H1 (cell line): Measurements from ENCODE around the gene MBIP. TPM values are rescaled to one million over a fixed set of nuclear protein-coding genes. Genes with fewer than 3 reads are reported as not detected.

Source experiments
- CTCF ChIA-PET: fragments of 300-600 bp; sonication (Branson Sonifier 250); formaldehyde crosslinking; loops from one replicate; lab custom pipeline; 2021; ENCODE audit not compliant: partially characterized antibody; lab: Charles Lee
- POLR2A ChIA-PET: fragments of 300-600 bp; sonication (Branson Sonifier 250); formaldehyde crosslinking; loops from one replicate; lab custom pipeline; 2021; ENCODE audit warnings: inconsistent platforms; ENCODE audit not compliant: partially characterized antibody; lab: Charles Lee
- DNase-seq, 2 experiments: peaks; one replicate each; pipeline versions ENCODE4 v3.0.0 to v3.0.0-alpha.2; 2010 to 2022; ENCODE audit warnings: low spot score in 2 of 2, low read depth in 1 of 2, mixed read lengths in 1 of 2
- FAIRE-seq: peaks from 2 replicates; lab custom pipeline; 2011; peaks lifted over from hg19 to GRCh38; lab: Jason Lieb, UNC
- H2AFZ ChIP-seq: 2 replicates; pipeline ENCODE4 v1.8.1; 2012; ENCODE audit warnings: low read length, inconsistent platforms
- H2AK5ac ChIP-seq: 2 replicates; pipeline ENCODE4 v1.6.1; 2013; ENCODE audit warnings: low read depth, low read length
- H2BK120ac ChIP-seq: replicated peaks from 2 replicates; pipeline ENCODE3; 2013; ENCODE audit warnings: low read depth, low read length, inconsistent platforms
- H2BK12ac ChIP-seq: 2 replicates; pipeline ENCODE4 v1.6.1; 2013; ENCODE audit warnings: low read depth, low read length
- H2BK15ac ChIP-seq: 2 replicates; pipeline ENCODE4 v1.6.1; 2013; ENCODE audit warnings: low read length
- H2BK20ac ChIP-seq: 2 replicates; pipeline ENCODE4 v1.6.1; 2013; ENCODE audit warnings: low read length
- H2BK5ac ChIP-seq: 2 replicates; pipeline ENCODE4 v1.6.1; 2013; ENCODE audit warnings: low read depth, low read length
- H3K14ac ChIP-seq: 2 replicates; pipeline ENCODE4 v1.6.1; 2013; ENCODE audit warnings: inconsistent platforms; ENCODE audit not compliant: insufficient read length
- H3K18ac ChIP-seq: 2 replicates; pipeline ENCODE4 v1.6.1; 2013; ENCODE audit warnings: low read length; ENCODE audit errors: extremely low read depth
- H3K23ac ChIP-seq: 2 replicates; pipeline ENCODE4 v1.6.1; 2013; ENCODE audit warnings: inconsistent platforms; ENCODE audit not compliant: insufficient read length
- H3K23me2 ChIP-seq: 2 replicates; pipeline ENCODE4 v1.6.1; 2013; ENCODE audit warnings: low read depth, low read length
- H3K27ac ChIP-seq: 2 replicates; pipeline ENCODE4 v1.6.1; 2011; ENCODE audit warnings: low read depth, low read length, inconsistent platforms
- H3K27me3 ChIP-seq, 4 experiments: replicated peaks in 1 of 4; 1 replicate in 1 of 4; 2 replicates in 3 of 4; pipeline versions ENCODE4 v1.6.1 to v1.8.1; 2011 to 2013; ENCODE audit warnings: low read length in 3 of 4, mild to moderate bottlenecking in 3 of 4, inconsistent platforms in 2 of 4, mixed read lengths in 2 of 4, moderate library complexity in 1 of 4; ENCODE audit not compliant: control insufficient read depth in 3 of 4, insufficient read depth in 3 of 4; ENCODE audit errors: extremely low read depth in 1 of 4
- H3K36me3 ChIP-seq, 4 experiments: 2 replicates each; pipeline versions ENCODE4 v1.6.1 to v1.8.1; 2011 to 2013; ENCODE audit warnings: mild to moderate bottlenecking in 4 of 4, low read length in 3 of 4, moderate library complexity in 2 of 4, control low read depth in 1 of 4, inconsistent platforms in 1 of 4; ENCODE audit not compliant: insufficient read depth in 4 of 4, control insufficient read depth in 2 of 4
- H3K4ac ChIP-seq: replicated peaks from 2 replicates; pipeline ENCODE3; 2013; ENCODE audit warnings: low read length, low read depth, mixed read lengths, inconsistent platforms; ENCODE audit not compliant: insufficient read length
- H3K4me1 ChIP-seq, 4 experiments: replicated peaks in 1 of 4; 1 replicate in 1 of 4; 2 replicates in 3 of 4; pipeline versions ENCODE4 v1.6.1 to v1.8.1; 2011 to 2013; ENCODE audit warnings: low read length in 3 of 4, inconsistent platforms in 2 of 4, mixed read lengths in 1 of 4; ENCODE audit not compliant: insufficient read depth in 4 of 4, control insufficient read depth in 3 of 4
- H3K4me2 ChIP-seq, 2 experiments: 2 replicates each; pipeline versions ENCODE4 v1.6.1 to v1.8.1; 2011 to 2013; ENCODE audit warnings: low read depth in 2 of 2, low read length in 2 of 2, control low read depth in 1 of 2, inconsistent platforms in 1 of 2, mild to moderate bottlenecking in 1 of 2; ENCODE audit not compliant: insufficient read depth in 1 of 2
- H3K4me3 ChIP-seq, 4 experiments: fragments of 200-600, 300-600 bp in 1 of 4; sonication (generic), shearing (Covaris generic), sonication (Bioruptor Twin) in 1 of 4; 2 replicates each; pipeline versions ENCODE4 v1.5.1 to v1.8.1; 2011 to 2016; ENCODE audit warnings: low read length in 4 of 4, low read depth in 3 of 4, control low read depth in 2 of 4, inconsistent platforms in 2 of 4, mild to moderate bottlenecking in 2 of 4, mixed read lengths in 1 of 4, moderate library complexity in 1 of 4; ENCODE audit not compliant: insufficient read depth in 2 of 4; ENCODE audit errors: extremely low read depth in 1 of 4
- H3K56ac ChIP-seq: replicated peaks from 2 replicates; pipeline ENCODE3; 2013; ENCODE audit warnings: low read depth, mild to moderate bottlenecking, mixed read lengths, low read length, inconsistent platforms; ENCODE audit not compliant: insufficient read length
- H3K79me1 ChIP-seq: 2 replicates; pipeline ENCODE4 v1.6.1; 2013; ENCODE audit warnings: low read depth, low read length, control low read depth
- H3K79me2 ChIP-seq, 2 experiments: 2 replicates each; pipeline versions ENCODE4 v1.6.1 to v1.8.1; 2012 to 2013; ENCODE audit warnings: low read length in 2 of 2, mild to moderate bottlenecking in 2 of 2, inconsistent platforms in 1 of 2; ENCODE audit not compliant: insufficient read depth in 2 of 2, control insufficient read depth in 1 of 2
- H3K9ac ChIP-seq, 4 experiments: replicated peaks in 1 of 4; 1 replicate in 1 of 4; 2 replicates in 3 of 4; pipeline versions ENCODE4 v1.6.1 to v1.8.1; 2011 to 2013; ENCODE audit warnings: low read depth in 3 of 4, low read length in 3 of 4, control low read depth in 2 of 4, mild to moderate bottlenecking in 2 of 4, moderate library complexity in 2 of 4, inconsistent platforms in 1 of 4; ENCODE audit errors: extremely low read depth in 1 of 4
- H3K9me3 ChIP-seq, 2 experiments: 2 replicates each; pipeline versions ENCODE4 v1.6.1 to v1.8.1; 2012 to 2013; ENCODE audit warnings: mild to moderate bottlenecking in 2 of 2, moderate library complexity in 2 of 2, control low read depth in 1 of 2, inconsistent platforms in 1 of 2, low read depth in 1 of 2, low read length in 1 of 2, mixed read lengths in 1 of 2; ENCODE audit not compliant: insufficient read depth in 2 of 2
- H4K20me1 ChIP-seq, 2 experiments: replicated peaks in 1 of 2; 2 replicates each; pipeline versions ENCODE3 to v1.8.1; 2011 to 2013; ENCODE audit warnings: inconsistent platforms in 2 of 2, low read length in 2 of 2, mild to moderate bottlenecking in 1 of 2; ENCODE audit not compliant: insufficient read depth in 2 of 2, control insufficient read depth in 1 of 2
- H4K5ac ChIP-seq: 2 replicates; pipeline ENCODE4 v1.6.1; 2013; ENCODE audit warnings: low read length, low read depth, mixed read lengths, inconsistent platforms; ENCODE audit not compliant: insufficient read length
- H4K8ac ChIP-seq: 2 replicates; pipeline ENCODE4 v1.8.0; 2013; ENCODE audit warnings: mild to moderate bottlenecking, moderate library complexity, low read length, inconsistent platforms; ENCODE audit not compliant: insufficient read depth; ENCODE audit errors: extremely low read depth
- H4K91ac ChIP-seq: replicated peaks from 2 replicates; pipeline ENCODE3; 2013; ENCODE audit warnings: low read length, mixed read lengths, inconsistent platforms; ENCODE audit not compliant: insufficient read length
- CHD1 ChIP-seq: IDR thresholded peaks from 2 replicates; pipeline ENCODE4 v1.6.1; 2012; ENCODE audit warnings: low read depth, low read length, improper control_type of control experiment
- EP300 ChIP-seq, 2 experiments: IDR thresholded peaks; 1 replicate in 1 of 2; 2 replicates in 1 of 2; pipeline ENCODE4 v1.6.1; 2011 to 2012; ENCODE audit warnings: low read depth in 2 of 2, low read length in 2 of 2, mild to moderate bottlenecking in 2 of 2, borderline replicate concordance in 1 of 2, inconsistent platforms in 1 of 2, moderate library complexity in 1 of 2
- GABPA ChIP-seq: IDR thresholded peaks from 2 replicates; pipeline ENCODE4 v1.6.1; 2011; ENCODE audit warnings: mild to moderate bottlenecking, low read length, moderate library complexity, borderline replicate concordance; ENCODE audit not compliant: insufficient read depth
- HDAC2 ChIP-seq, 2 experiments: fragments of 300-600 bp in 1 of 2; sonication (generic) in 1 of 2; IDR thresholded peaks; 2 replicates each; pipeline ENCODE4 v1.6.1; 2011 to 2012; ENCODE audit warnings: low read depth in 2 of 2, low read length in 2 of 2, mild to moderate bottlenecking in 2 of 2, moderate library complexity in 2 of 2, borderline replicate concordance in 1 of 2, inconsistent platforms in 1 of 2
- HDAC6 ChIP-seq: IDR thresholded peaks from one replicate; pipeline ENCODE4 v1.7.1; 2012; ENCODE audit warnings: low read depth, mild to moderate bottlenecking, inconsistent platforms, low read length, moderate library complexity
- RNF2 ChIP-seq: fragments of 200-900, 300-1000 bp; sonication (generic); IDR thresholded peaks from 2 replicates; pipeline ENCODE4 v1.7.1; 2016; ENCODE audit warnings: borderline replicate concordance, low read depth, mild to moderate bottlenecking, antibody characterized with exemption, low read length; ENCODE audit not compliant: poor library complexity, severe bottlenecking; ENCODE audit errors: missing control alignments
- SAP30 ChIP-seq: fragments of 300-600 bp; sonication (generic); IDR thresholded peaks from 2 replicates; pipeline ENCODE4 v1.7.1; 2012; ENCODE audit warnings: low read length, moderate library complexity, mild to moderate bottlenecking, inconsistent platforms; ENCODE audit not compliant: insufficient read depth, insufficient replicate concordance
- SUZ12 ChIP-seq: fragments of 200-600 bp; sonication (generic); IDR thresholded peaks from 2 replicates; pipeline ENCODE4 v1.6.1; 2012; ENCODE audit warnings: mild to moderate bottlenecking, inconsistent platforms, low read length, moderate library complexity, mixed read lengths
- TEAD4 ChIP-seq: IDR thresholded peaks from 2 replicates; pipeline ENCODE4 v1.6.1; 2012; ENCODE audit warnings: low read depth, low read length, inconsistent platforms, mixed read lengths
- USF2 ChIP-seq: IDR thresholded peaks from 2 replicates; pipeline ENCODE4 v1.6.1; 2011; ENCODE audit warnings: low read length, improper control_type of control experiment
- polyA plus RNA-seq, 7 experiments: library from polyadenylated mRNA; depleted of rRNA in 3 of 7; stranded (reverse) in 5 of 7; unstranded in 2 of 7; fragments of >200 nt in 5 of 7; fragments of 200-250 nt in 2 of 7; gene quantifications; 1 replicate in 5 of 7; 2 replicates in 1 of 7; 4 replicates in 1 of 7; pipeline versions ENCODE4 v1.2.1 to v1.2.3, GENCODE V29; 2011 to 2013; ENCODE audit warnings: missing spikeins in 2 of 7, mixed read lengths in 2 of 7
- total RNA-seq: library from RNA; stranded (reverse); fragmentation: NEBNext Ultra II Directional; extraction: Animal tissue kit (Norgen Biotek cat#: 25700); gene quantifications from 2 replicates; pipeline ENCODE4 v1.2.1, GENCODE V29; 2021

The MBIP gene
- total and polyA plus RNA-seq, 2 of the 8 experiments (the other 6 are each of a cell fraction or from before 2014, with no cell fraction given): 15.0 to 27.4 TPM

DNA sequence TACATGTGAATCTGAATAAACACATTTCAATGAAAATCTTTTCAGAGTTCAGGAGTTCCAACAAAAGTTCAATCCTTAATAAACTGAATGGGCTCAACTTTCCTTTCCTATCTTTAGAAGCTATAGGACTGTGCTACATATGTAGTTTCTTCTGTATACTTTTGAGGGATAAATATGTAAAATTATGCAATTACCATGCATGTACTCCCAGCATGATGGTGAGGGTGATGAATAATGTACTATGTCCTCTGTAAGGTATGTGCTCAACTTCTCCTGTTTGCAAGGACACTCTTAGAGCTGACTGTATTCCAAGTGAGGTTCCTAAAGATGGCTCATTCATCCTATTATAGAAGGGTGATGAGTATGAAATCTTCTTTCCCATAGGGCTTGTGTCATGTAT lies 15.5 kb downstream of the MBIP start:
- no peak overlapping the region for H3K27ac ChIP-seq
- H2BK12ac ChIP-seq: no peak overlapping the region
- peaks cover 0 to 2% of the 10 kb centered on the region in 2 experiments for H4K20me1 ChIP-seq
- POLR2A ChIA-PET: interaction anchor here (0.6 to 1.8 kb wide), 4 partner anchors 9 to 200 kb away, joined by 3 to 7 read pairs (median 4); partner anchors contain the start of gene MBIP
- H2AFZ ChIP-seq: no peak overlapping the region
- no peak overlapping the region for H3K4me2 ChIP-seq
- no peak overlapping the region for H3K56ac ChIP-seq
- no peak overlapping the region for H3K9ac ChIP-seq
- DNase-seq (no peak), FAIRE-seq (no peak)
- H3K79me1 ChIP-seq: no peaks in the 10 kb centered on the region; the same call in 1 of the 2 replicates
- no peak overlapping the region for H2BK20ac ChIP-seq
- no peak overlapping the region for H3K23ac ChIP-seq
- H3K79me2 ChIP-seq: no peaks in the 10 kb centered on the region
- no peak for TF ChIP-seq SUZ12
- no peak for TF ChIP-seq HDAC6
- no peak for TF ChIP-seq EP300 (IDR thresholded peaks at IDR 0.05; ENCODE audit: borderline replicate concordance in 1 of 2, low read depth in 2 of 2, low read length in 2 of 2)
- no peak for TF ChIP-seq TEAD4
- TF ChIP-seq USF2: no peak
- no peak for TF ChIP-seq RNF2
- no peak for TF ChIP-seq HDAC2 (IDR thresholded peaks at IDR 0.05; ENCODE audit: borderline replicate concordance in 1 of 2, low read depth in 2 of 2, low read length in 2 of 2)
- no peak for TF ChIP-seq CHD1
- TF ChIP-seq SAP30: no peak
- no peak for TF ChIP-seq GABPA
- H2AK5ac ChIP-seq: no peak overlapping the region
- CTCF ChIA-PET: interaction anchor here (0.6 to 1.3 kb wide), 2 partner anchors 9 to 51 kb away, joined by 3 read pairs; no protein-coding TSS in a partner anchor
- H3K14ac ChIP-seq: no peak overlapping the region
- peaks cover 2 to 69% (median 32%) of the 10 kb centered on the region in 4 experiments; a peak in 6 of 8 replicates for H3K36me3 ChIP-seq
- no peaks in the 10 kb centered on the region for H3K27me3 ChIP-seq
- no peak overlapping the region for H2BK15ac ChIP-seq
- no peaks in the 10 kb centered on the region for H3K23me2 ChIP-seq
- no peak overlapping the region for H4K5ac ChIP-seq
- H3K4ac ChIP-seq: no peak overlapping the region
- H4K8ac ChIP-seq: no peak overlapping the region
- no peak overlapping the region for H3K18ac ChIP-seq
- no peak overlapping the region for H2BK120ac ChIP-seq
- no peaks in the 10 kb centered on the region for H3K4me1 ChIP-seq
- H4K91ac ChIP-seq: no peak overlapping the region
- H3K4me3 ChIP-seq: no peak overlapping the region
- H3K9me3 ChIP-seq: no peaks in the 10 kb centered on the region
- no peak overlapping the region for H2BK5ac ChIP-seq
